ENCODE data around the gene USF1.
"Not testable (repeated sequence)": the region's sequence is repeated elsewhere in the genome, so short reads cannot be mapped to it uniquely, and the experiment has no call there.

Gene USF1

DNA sequence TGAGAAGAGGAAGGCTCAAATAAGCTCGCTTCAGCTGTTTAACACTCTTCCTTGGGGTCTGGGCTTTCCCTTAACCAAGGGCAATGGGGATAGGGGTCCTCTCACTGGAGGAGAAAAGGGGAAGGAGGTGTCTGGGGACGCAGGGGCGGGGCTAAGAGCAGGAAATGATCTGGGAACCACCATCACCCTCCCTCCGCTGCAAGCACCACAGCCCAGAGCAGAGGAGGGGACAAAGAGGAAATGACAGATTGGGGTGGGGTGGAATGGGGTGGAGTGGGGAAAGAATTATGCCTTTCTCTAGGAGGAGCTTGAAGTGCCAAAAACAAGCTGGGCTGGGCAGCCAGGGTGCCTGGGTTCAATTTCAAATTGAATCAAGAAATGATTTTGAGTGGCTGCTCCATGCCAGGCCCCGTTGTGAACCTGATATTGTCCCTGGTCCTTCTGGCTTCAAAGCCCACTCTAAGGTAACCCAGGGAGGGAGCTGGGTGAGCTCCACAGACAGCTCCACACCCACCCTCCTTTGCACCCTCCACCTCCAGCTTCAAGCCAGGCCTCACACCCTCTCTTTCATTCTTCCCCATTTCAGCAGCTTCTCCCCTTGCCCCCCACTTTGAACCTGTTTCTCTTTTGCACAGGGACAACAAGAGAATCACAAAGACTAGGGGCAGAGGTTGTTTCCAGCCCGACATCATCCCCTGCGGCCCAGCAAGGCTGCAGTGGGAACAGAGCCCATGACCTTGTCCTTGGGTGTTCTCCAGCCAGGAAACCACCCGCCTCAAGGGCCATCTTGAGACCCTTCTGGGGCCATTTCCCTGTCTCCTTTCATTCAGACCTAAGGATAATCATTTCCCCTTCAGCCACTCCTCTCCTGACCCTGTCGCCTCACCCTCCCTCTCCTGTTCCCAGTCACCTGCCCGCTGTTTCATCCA lies 22.8 kb upstream of the USF1 start:
- no peak overlapping the region for H3K9ac ChIP-seq (ENCODE audit: low read depth, low read length, poor library complexity)
- H2AK5ac ChIP-seq (ENCODE audit: low read depth, low read length): peak overlapping the region; percentile 45
- no peaks in the 10 kb centered on the region for H3K36me3 ChIP-seq (replicated peaks in 1 of 2; ENCODE audit: control insufficient read depth in 2 of 2, insufficient read depth in 2 of 2, low read length in 2 of 2)
- H2BK12ac ChIP-seq (ENCODE audit: low read length): no peak overlapping the region
- H3K4me2 ChIP-seq (ENCODE audit: insufficient read depth, low read length, poor library complexity, severe bottlenecking): no peak overlapping the region
- no peak overlapping the region for H3K14ac ChIP-seq (ENCODE audit: low read length)
- H3K27me3 ChIP-seq (ENCODE audit: control insufficient read depth in 3 of 3, insufficient read depth in 3 of 3, low read depth in 1 of 3, low read length in 3 of 3): peaks cover 0 to 36% (median 0%) of the 10 kb centered on the region in 3 experiments
- H2BK5ac ChIP-seq (ENCODE audit: low read length): peak overlapping the region; percentile 78
- no peak overlapping the region for H3K23ac ChIP-seq (ENCODE audit: low read depth, low read length, poor library complexity)
- peak overlapping the region; percentile 0 for H2AFZ ChIP-seq (ENCODE audit: low read length)
- H3K79me1 ChIP-seq (ENCODE audit: low read depth, low read length): no peaks in the 10 kb centered on the region
- H4K8ac ChIP-seq (ENCODE audit: low read depth, low read length): no peak overlapping the region
- no peak overlapping the region for H2BK15ac ChIP-seq (ENCODE audit: low read length)
- no peak overlapping the region for H3K27ac ChIP-seq (replicated peaks; ENCODE audit: low read length)
- no peak overlapping the region for H3K4ac ChIP-seq (ENCODE audit: low read length)
- H3K9me3 ChIP-seq (replicated peaks in 1 of 2; ENCODE audit: control insufficient read depth in 2 of 2, insufficient read depth in 1 of 2, low read depth in 1 of 2, low read length in 2 of 2): peaks cover 0 to 5% of the 10 kb centered on the region in 2 donors
- H2BK120ac ChIP-seq (ENCODE audit: low read depth, low read length): no peak overlapping the region
- DNase-seq (ENCODE audit: low spot score): no peak
- H4K91ac ChIP-seq (ENCODE audit: low read depth, low read length, poor library complexity): no peak overlapping the region
- H3K4me3 ChIP-seq (ENCODE audit: low read length in 2 of 2): no peak overlapping the region
- H3K18ac ChIP-seq (ENCODE audit: low read length): no peak overlapping the region
- WGBS, 2 donors (ENCODE audit: extremely low coverage in 2 of 2, insufficient read length in 2 of 2, insufficient replicate concordance in 1 of 2): no CpG with 5 or more reads among the region's 10 CpGs
- peaks cover 4 to 17% of the 10 kb centered on the region in 2 donors for H3K4me1 ChIP-seq (ENCODE audit: control insufficient read depth in 2 of 2, insufficient read depth in 1 of 2, low read depth in 1 of 2, low read length in 2 of 2)

GRCh38 chr1:161066694-161067093 lies 20.9 kb upstream of the USF1 start:
- Histone ChIP-seq H3K4me2 (ENCODE audit: insufficient read depth, low read length, poor library complexity, severe bottlenecking) (no peak overlapping the region), H2BK12ac (ENCODE audit: low read length) (no peak overlapping the region), H3K27me3 (ENCODE audit: control insufficient read depth in 3 of 3, insufficient read depth in 3 of 3, low read depth in 1 of 3, low read length in 3 of 3) (peaks cover 0 to 39% (median 0%) of the 10 kb centered on the region in 3 experiments), H3K4me3 (ENCODE audit: low read length in 2 of 2) (no peak overlapping the region), H2BK120ac (ENCODE audit: low read depth, low read length) (no peak overlapping the region), H3K14ac (ENCODE audit: low read length) (no peak overlapping the region), H3K4me1 (ENCODE audit: control insufficient read depth in 2 of 2, insufficient read depth in 1 of 2, low read depth in 1 of 2, low read length in 2 of 2) (no peaks in the 10 kb centered on the region), H3K36me3 (replicated peaks in 1 of 2; ENCODE audit: control insufficient read depth in 2 of 2, insufficient read depth in 2 of 2, low read length in 2 of 2) (no peaks in the 10 kb centered on the region), H4K8ac (ENCODE audit: low read depth, low read length) (no peak overlapping the region), H2BK5ac (ENCODE audit: low read length) (no peak overlapping the region), H3K27ac (replicated peaks; ENCODE audit: low read length) (no peak overlapping the region), H2AK5ac (ENCODE audit: low read depth, low read length) (no peak overlapping the region), H3K9ac (ENCODE audit: low read depth, low read length, poor library complexity) (no peak overlapping the region), H3K18ac (ENCODE audit: low read length) (no peak overlapping the region), H4K91ac (ENCODE audit: low read depth, low read length, poor library complexity) (no peak overlapping the region), H3K4ac (ENCODE audit: low read length) (no peak overlapping the region), H2AFZ (ENCODE audit: low read length) (no peak overlapping the region), H3K9me3 (replicated peaks in 1 of 2; ENCODE audit: control insufficient read depth in 2 of 2, insufficient read depth in 1 of 2, low read depth in 1 of 2, low read length in 2 of 2) (peaks cover 0 to 5% of the 10 kb centered on the region in 2 donors), H3K79me1 (ENCODE audit: low read depth, low read length) (no peaks in the 10 kb centered on the region), H3K23ac (ENCODE audit: low read depth, low read length, poor library complexity) (no peak overlapping the region), H2BK15ac (ENCODE audit: low read length) (no peak overlapping the region)
- no CpG with 5 or more reads among the region's 3 CpGs for WGBS, 2 donors (ENCODE audit: extremely low coverage in 2 of 2, insufficient read length in 2 of 2, insufficient replicate concordance in 1 of 2)
- DNase-seq (ENCODE audit: low spot score): no peak

- not testable (repeated sequence) for H3K4ac ChIP-seq (ENCODE audit: low read length); H3K4me1 ChIP-seq (ENCODE audit: control insufficient read depth in 2 of 2, insufficient read depth in 1 of 2, low read depth in 1 of 2, low read length in 2 of 2); H2BK5ac ChIP-seq (ENCODE audit: low read length); H2BK12ac ChIP-seq (ENCODE audit: low read length); H2AK5ac ChIP-seq (ENCODE audit: low read depth, low read length); DNase-seq (ENCODE audit: low spot score); H3K79me1 ChIP-seq (ENCODE audit: low read depth, low read length); H2BK120ac ChIP-seq (ENCODE audit: low read depth, low read length); H4K91ac ChIP-seq (ENCODE audit: low read depth, low read length, poor library complexity); H2AFZ ChIP-seq (ENCODE audit: low read length); H3K9me3 ChIP-seq (replicated peaks in 1 of 2; ENCODE audit: control insufficient read depth in 2 of 2, insufficient read depth in 1 of 2, low read depth in 1 of 2, low read length in 2 of 2); H3K23ac ChIP-seq (ENCODE audit: low read depth, low read length, poor library complexity); H3K9ac ChIP-seq (ENCODE audit: low read depth, low read length, poor library complexity); H4K8ac ChIP-seq (ENCODE audit: low read depth, low read length); H3K4me2 ChIP-seq (ENCODE audit: insufficient read depth, low read length, poor library complexity, severe bottlenecking); H3K4me3 ChIP-seq (ENCODE audit: low read length in 2 of 2); H3K14ac ChIP-seq (ENCODE audit: low read length); H3K18ac ChIP-seq (ENCODE audit: low read length); H3K36me3 ChIP-seq (replicated peaks in 1 of 2; ENCODE audit: control insufficient read depth in 2 of 2, insufficient read depth in 2 of 2, low read length in 2 of 2); H3K27ac ChIP-seq (replicated peaks; ENCODE audit: low read length); H2BK15ac ChIP-seq (ENCODE audit: low read length)
- peaks cover 0 to 39% (median 0%) of the 10 kb centered on the region in 3 experiments for H3K27me3 ChIP-seq (ENCODE audit: control insufficient read depth in 3 of 3, insufficient read depth in 3 of 3, low read depth in 1 of 3, low read length in 3 of 3)
- WGBS, 2 donors (ENCODE audit: extremely low coverage in 2 of 2, insufficient read length in 2 of 2, insufficient replicate concordance in 1 of 2): no CpG with 5 or more reads among the region's 7 CpGs
Observed at GRCh38 chr1:161065681-161066080, 19.9 kb upstream of the USF1 start.

DNA sequence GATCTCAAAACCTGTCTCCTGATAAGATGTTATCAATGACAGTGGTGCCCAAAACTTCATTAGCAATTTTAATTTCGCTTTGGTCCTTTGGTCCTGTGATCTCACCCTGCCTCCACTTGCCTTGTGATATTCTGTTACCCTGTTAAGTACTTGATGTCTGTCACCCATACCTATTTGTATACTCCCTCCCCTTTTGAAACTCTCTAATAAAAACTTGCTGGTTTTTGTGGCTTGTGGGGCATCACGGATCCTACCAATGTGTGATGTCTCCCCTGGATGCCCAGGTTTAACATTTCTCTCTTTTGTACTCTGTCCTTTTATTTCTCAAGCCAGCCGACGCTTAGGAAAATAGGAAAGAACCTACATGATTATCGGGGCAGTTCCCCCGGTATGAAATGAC lies 18.2 kb upstream of the USF1 start:
- not testable (repeated sequence) for H2AK5ac ChIP-seq (ENCODE audit: low read depth, low read length); H3K9me3 ChIP-seq (replicated peaks in 1 of 2; ENCODE audit: control insufficient read depth in 2 of 2, insufficient read depth in 1 of 2, low read depth in 1 of 2, low read length in 2 of 2); H3K23ac ChIP-seq (ENCODE audit: low read depth, low read length, poor library complexity); H3K18ac ChIP-seq (ENCODE audit: low read length); H3K14ac ChIP-seq (ENCODE audit: low read length); H2AFZ ChIP-seq (ENCODE audit: low read length); H3K27ac ChIP-seq (replicated peaks; ENCODE audit: low read length); H2BK12ac ChIP-seq (ENCODE audit: low read length); DNase-seq (ENCODE audit: low spot score); H3K4me3 ChIP-seq (ENCODE audit: low read length in 2 of 2); H2BK15ac ChIP-seq (ENCODE audit: low read length); H3K9ac ChIP-seq (ENCODE audit: low read depth, low read length, poor library complexity); H3K4me1 ChIP-seq (ENCODE audit: control insufficient read depth in 2 of 2, insufficient read depth in 1 of 2, low read depth in 1 of 2, low read length in 2 of 2); H4K91ac ChIP-seq (ENCODE audit: low read depth, low read length, poor library complexity); H3K4ac ChIP-seq (ENCODE audit: low read length); H4K8ac ChIP-seq (ENCODE audit: low read depth, low read length); H2BK5ac ChIP-seq (ENCODE audit: low read length); H2BK120ac ChIP-seq (ENCODE audit: low read depth, low read length); H3K79me1 ChIP-seq (ENCODE audit: low read depth, low read length); H3K36me3 ChIP-seq (replicated peaks in 1 of 2; ENCODE audit: control insufficient read depth in 2 of 2, insufficient read depth in 2 of 2, low read length in 2 of 2); H3K4me2 ChIP-seq (ENCODE audit: insufficient read depth, low read length, poor library complexity, severe bottlenecking)
- H3K27me3 ChIP-seq (ENCODE audit: control insufficient read depth in 3 of 3, insufficient read depth in 3 of 3, low read depth in 1 of 3, low read length in 3 of 3): peaks cover 0 to 35% (median 0%) of the 10 kb centered on the region in 3 experiments
- no CpG with 5 or more reads among the region's 6 CpGs for WGBS, 2 donors (ENCODE audit: extremely low coverage in 2 of 2, insufficient read length in 2 of 2, insufficient replicate concordance in 1 of 2)

Data from neuronal stem cell (in vitro differentiated cells).